NCI-H2196 (cell line): ENCODE data around the gene GRAMD2B.
"Not testable (repeated sequence)": the region's sequence is repeated elsewhere in the genome, so short reads cannot be mapped to it uniquely, and the experiment has no call there.

ENCODE experiments used
- DNase-seq: peaks from one replicate; lab custom pipeline; 2025; ENCODE audit not compliant: unreplicated experiment; lab: John Stamatoyannopoulos, UW

Gene GRAMD2B

GRCh38 chr5:126448720-126449119 is 25.5 kb downstream of the GRAMD2B start:
- no peak for DNase-seq

GRCh38 chr5:126449751-126450271 is 26.6 kb downstream of the GRAMD2B start:
- no peak for DNase-seq

- no peak for DNase-seq
These were observed 27.1 kb downstream of the GRAMD2B start for GRCh38 chr5:126450346-126450745.

GRCh38 chr5:126450907-126451306 is 27.7 kb downstream of the GRAMD2B start:
- DNase-seq, result no peak

- no peak for DNase-seq
These were observed 29.3 kb downstream of the GRAMD2B start for GRCh38 chr5:126452477-126452876.

- no peak for DNase-seq
These were observed 30.9 kb downstream of the GRAMD2B start for GRCh38 chr5:126454081-126454480.

GRCh38 chr5:126454535-126454934 is 31.3 kb downstream of the GRAMD2B start:
- no peak for DNase-seq

GRCh38 chr5:126455264-126455663 is 32.1 kb downstream of the GRAMD2B start:
- DNase-seq, result no peak

- DNase-seq, result no peak
These were observed 32.5 kb downstream of the GRAMD2B start for GRCh38 chr5:126455728-126456127.

- DNase-seq, result no peak
These were observed 33.1 kb downstream of the GRAMD2B start for GRCh38 chr5:126456217-126456820.

GRCh38 chr5:126460459-126460858 is 37.2 kb downstream of the GRAMD2B start:
- no peak for DNase-seq

GRCh38 chr5:126460977-126461376 is 37.8 kb downstream of the GRAMD2B start:
- no peak for DNase-seq

GRCh38 chr5:126461838-126462237 is 38.6 kb downstream of the GRAMD2B start:
- no peak for DNase-seq

GRCh38 chr5:126462239-126463014 is 39.2 kb downstream of the GRAMD2B start:
- DNase-seq, result no peak

GRCh38 chr5:126464016-126464415 is 40.8 kb downstream of the GRAMD2B start:
- no peak for DNase-seq

- peak; percentile 41 for DNase-seq
These were observed 41.8 kb downstream of the GRAMD2B start for GRCh38 chr5:126464959-126465358.

GRCh38 chr5:126468091-126468490 is 44.9 kb downstream of the GRAMD2B start:
- no peak for DNase-seq

- DNase-seq, result no peak
These were observed 46.5 kb downstream of the GRAMD2B start for GRCh38 chr5:126469536-126470316.

- not testable (repeated sequence) for DNase-seq
These were observed 47.3 kb downstream of the GRAMD2B start for GRCh38 chr5:126470529-126470928.

- DNase-seq, result no peak
These were observed 48.0 kb downstream of the GRAMD2B start for GRCh38 chr5:126471247-126471646.

GRCh38 chr5:126471875-126472537 is 48.8 kb downstream of the GRAMD2B start:
- no peak for DNase-seq
